NB4 (cell line): ENCODE results near the gene KRTAP27-1.

Experiments
- DNase-seq: peaks from one replicate; pipeline ENCODE4 v3.0.0; 2010; ENCODE audit warnings: low read depth
- H3K4me3 ChIP-seq: one replicate; pipeline ENCODE4 v1.5.1; 2011; ENCODE audit warnings: mild to moderate bottlenecking, low read depth, low read length, moderate library complexity
- CTCF ChIP-seq: IDR thresholded peaks from one replicate; pipeline ENCODE4 v1.5.1; 2012; ENCODE audit warnings: low read depth, low read length
- MAX ChIP-seq: IDR thresholded peaks from 2 replicates; pipeline ENCODE4 v1.6.1; 2011; ENCODE audit warnings: low read depth, low read length
- MYC ChIP-seq: IDR thresholded peaks from 2 replicates; pipeline ENCODE4 v1.6.1; 2011; ENCODE audit warnings: low read depth, low read length
- POLR2A ChIP-seq: IDR thresholded peaks from 2 replicates; pipeline ENCODE4 v1.6.1; 2011; ENCODE audit warnings: mild to moderate bottlenecking; ENCODE audit not compliant: insufficient read length; ENCODE audit errors: extremely low read depth

The KRTAP27-1 gene

GRCh38 chr21:30337276-30337744 is at the start of gene KRTAP27-1:
TSS of gene KRTAP27-1 (minus strand) at chr21:30337694. CDS start at chr21:30337668, 26 bp downstream.
- no peak for DNase-seq
- no peak within 1 kb of the TSS for H3K4me3 ChIP-seq
- no peak for TF ChIP-seq POLR2A
- no peak for TF ChIP-seq MAX
- TF ChIP-seq CTCF, result no peak
- TF ChIP-seq MYC, result no peak

- DNase-seq, result no peak
These were observed 44.7 kb upstream of the KRTAP27-1 start for GRCh38 chr21:30382201-30382600.

GRCh38 chr21:30372139-30372770 is 34.8 kb upstream of the KRTAP27-1 start, which contains the start of gene KRTAP13-2:
TSS of gene KRTAP13-2 (minus strand) at chr21:30372271. CDS start at chr21:30372213, 58 bp downstream.
- TF ChIP-seq CTCF (no peak), MAX (no peak), POLR2A (no peak), MYC (no peak)
- no peak within 1 kb of the TSS for H3K4me3 ChIP-seq
- DNase-seq, result no peak

More at GRCh38 chr21:30382201-30382600, 44.7 kb upstream of the KRTAP27-1 start:
- H3K4me3 ChIP-seq, result no peak overlapping the region
- TF ChIP-seq MYC (no peak), MAX (no peak), POLR2A (no peak), CTCF (no peak)

GRCh38 chr21:30355906-30356305 is 18.4 kb upstream of the KRTAP27-1 start:
- no peak overlapping the region for H3K4me3 ChIP-seq
- DNase-seq, result no peak
- TF ChIP-seq MYC (no peak), POLR2A (no peak), MAX (no peak), CTCF (no peak)

- no peak for TF ChIP-seq CTCF
- no peak for TF ChIP-seq MYC
- no peak for TF ChIP-seq MAX
- no peak for TF ChIP-seq POLR2A
- DNase-seq, result no peak
These were observed 17.0 kb upstream of the KRTAP27-1 start for GRCh38 chr21:30354308-30355005.

More at GRCh38 chr21:30354308-30355005, 17.0 kb upstream of the KRTAP27-1 start:
- H3K4me3 ChIP-seq, result no peak overlapping the region
